Cardiac septum (tissue), 1 donor: Measurements from ENCODE around the gene OGN. TPM values are rescaled to one million over a fixed set of nuclear protein-coding genes. Genes with fewer than 3 reads are reported as not detected.

ENCODE experiments used
- DNase-seq: peaks from one replicate; pipeline ENCODE4 v3.0.0-alpha.2; 2020; ENCODE audit warnings: low spot score
- intact Hi-C: fragments of 100-400 bp; cut with DNase I; formaldehyde crosslinking; loops from one replicate; pipeline ENCODE4 v1.14.0; 2022
- total RNA-seq: library from RNA; stranded (reverse); fragmentation: NEBNext Ultra II Directional; extraction: Animal tissue kit (Norgen Biotek cat#: 25700); gene quantifications from one replicate; pipeline ENCODE4 v1.2.1, GENCODE V29; 2021
- donor health status: DM: no; HTN: no; CAD: no.

OGN gene
- total RNA-seq, 1 donor from 2014 or later = 15.2 TPM

GRCh38 chr9:92353051-92353450 lies 51.3 kb downstream of the OGN start:
- no peak for DNase-seq
- intact Hi-C loops = no loop called here

DNA sequence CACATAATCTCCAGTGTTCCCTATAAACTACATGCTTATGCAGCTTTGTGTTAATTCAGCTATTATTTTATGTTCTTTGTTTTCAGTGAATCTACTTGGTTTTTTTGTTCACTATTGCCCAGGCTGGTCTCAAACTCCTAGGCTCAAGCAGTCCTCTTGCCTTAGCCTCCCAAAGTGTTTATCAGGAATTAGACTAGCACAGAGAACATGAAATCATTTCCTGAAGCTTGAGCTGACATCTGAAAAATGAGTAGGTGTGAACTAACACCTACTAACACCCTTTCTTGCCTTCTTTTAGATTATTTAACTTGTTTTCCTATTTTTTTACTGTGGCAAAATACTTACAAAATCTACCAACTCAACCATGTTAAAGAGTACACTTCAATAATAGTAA lies 53.6 kb downstream of the OGN start:
- no peak for DNase-seq
- intact Hi-C loops = no loop called here

DNA sequence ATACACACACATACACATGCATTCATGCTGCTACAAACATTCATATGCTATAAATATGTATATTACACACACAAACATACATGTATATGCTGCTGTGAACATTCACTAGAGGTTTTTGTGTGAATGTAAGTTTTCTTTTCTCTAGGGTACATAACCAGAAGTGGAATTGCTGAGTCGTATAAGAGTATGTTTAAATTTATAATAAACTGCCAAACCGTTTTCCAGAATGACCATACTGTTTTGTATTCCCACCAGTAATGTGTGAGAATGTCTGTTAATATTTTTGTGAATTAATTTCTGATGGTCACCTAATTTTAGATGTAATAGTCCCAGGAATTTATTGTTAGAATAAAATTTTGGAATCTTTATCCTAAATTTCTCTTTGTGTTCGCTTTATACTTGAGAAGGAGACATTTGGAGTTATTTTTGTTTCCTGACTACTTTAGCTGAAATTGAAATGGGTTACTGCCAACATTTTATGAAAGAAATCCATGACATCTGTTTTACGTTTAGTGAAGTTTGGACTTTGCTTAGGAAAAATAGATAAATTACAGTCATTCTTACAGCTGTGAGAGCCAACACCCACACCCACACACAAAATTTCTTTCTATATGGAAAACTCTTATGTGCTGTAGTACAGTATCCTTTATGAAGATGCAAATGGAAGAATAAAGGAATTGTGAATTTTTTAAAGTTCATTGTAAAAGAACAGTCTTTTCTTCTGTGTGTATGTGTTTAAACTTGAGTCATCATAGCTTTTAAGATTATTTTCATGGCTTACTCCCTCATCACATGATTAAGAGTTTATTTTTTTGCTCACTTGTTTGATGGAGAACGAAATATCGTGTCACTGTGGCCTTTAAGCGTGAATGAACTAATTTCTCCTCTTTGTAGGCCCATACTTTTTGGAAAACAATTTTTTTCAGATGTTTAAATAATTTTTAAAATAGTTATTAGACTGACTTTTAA lies 54.3 kb downstream of the OGN start:
- no peak for DNase-seq
- intact Hi-C loops = no loop called here

DNA sequence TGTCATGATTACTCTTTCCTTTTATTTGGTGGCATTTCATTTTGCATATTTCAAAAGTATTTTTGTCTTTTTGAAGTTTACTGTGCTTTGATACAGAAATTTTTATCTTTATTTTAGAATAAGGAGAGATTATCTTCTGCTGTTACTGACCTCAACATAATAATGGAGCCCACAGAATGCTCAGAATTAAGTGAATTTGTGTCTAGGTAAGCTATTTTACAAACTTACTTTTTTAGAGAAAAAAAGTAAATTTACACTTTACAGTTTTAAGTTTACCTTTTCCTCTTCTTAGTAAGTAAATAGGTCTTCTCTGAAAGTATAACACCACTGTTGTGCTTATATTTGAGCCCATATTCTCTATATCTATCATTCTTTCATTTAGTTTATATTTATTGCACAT lies 58.8 kb downstream of the OGN start:
- no peak for DNase-seq
- intact Hi-C loops = no loop called here

GRCh38 chr9:92342825-92343488 lies 61.4 kb downstream of the OGN start:
- no peak for DNase-seq
- intact Hi-C loops = loop anchor here (5.0 kb wide), 2 partner anchors 94 to 294 kb away; no protein-coding TSS in a partner anchor

DNA sequence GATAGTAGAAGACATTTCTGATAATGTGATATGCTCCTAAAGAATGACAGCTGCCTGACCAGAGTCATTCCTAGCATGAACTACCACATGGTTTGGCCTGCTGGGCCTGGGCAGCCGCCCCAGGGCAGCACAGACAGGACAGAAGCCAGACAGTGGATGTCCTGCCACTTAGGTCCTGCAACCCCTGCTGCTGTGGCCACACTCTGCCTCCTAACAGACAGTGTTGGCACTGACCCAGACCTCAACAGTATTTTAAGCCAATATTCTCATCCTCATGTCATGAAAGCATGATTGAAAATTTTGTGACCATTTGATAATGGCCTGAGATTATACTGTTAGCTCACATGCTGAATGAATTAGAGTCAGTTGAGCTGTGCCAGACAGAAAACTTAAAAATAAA lies 62.8 kb downstream of the OGN start:
- intact Hi-C loops = loop anchor here (5.0 kb wide), 2 partner anchors 96 to 296 kb away; no protein-coding TSS in a partner anchor
- DNase-seq = no peak

- no peak for DNase-seq
- intact Hi-C loops = no loop called here
Observed at GRCh38 chr9:92333282-92333634, 71.1 kb downstream of the OGN start.

Other genes with a start within 250 kb of the OGN start
- gene IARS1, start 110.9 kb downstream of the OGN start, total RNA-seq = 69.5 TPM
- gene NOL8, start 79.2 kb downstream of the OGN start, total RNA-seq = 15.6 TPM
- gene CENPP, start 78.6 kb downstream of the OGN start, total RNA-seq = 3.5 TPM
- gene OMD, start 19.9 kb upstream of the OGN start, total RNA-seq = 6.5 TPM
- 30.3 TPM for gene ASPN, start 77.9 kb upstream of the OGN start, total RNA-seq
- 8.0 TPM for gene ECM2, start 131.4 kb upstream of the OGN start, total RNA-seq